CD4-positive, alpha-beta T cell treated with Interleukin-4 for 1 hour (primary cell): ENCODE data around the gene KLK15.

ENCODE experiments used
- DNase-seq, 2 donors: peaks; one replicate each; pipeline ENCODE4 v3.0.0-alpha.2; 2020 to 2022

KLK15 gene

GRCh38 chr19:50833117-50833801 is at the start of gene KLK15:
KLK15 (minus strand) TSS chr19:50833574; CDS start chr19:50831492, 2,082 bp downstream.
- DNase-seq: no peak

- DNase-seq: no peak
Measured at GRCh38 chr19:50882188-50882587, 48.8 kb upstream of the KLK15 start.

GRCh38 chr19:50880241-50880640 is 46.9 kb upstream of the KLK15 start:
- DNase-seq: no peak

- DNase-seq: no peak
Measured at GRCh38 chr19:50878851-50879250, 45.5 kb upstream of the KLK15 start.

- DNase-seq: no peak
Measured at GRCh38 chr19:50877338-50877737, 44.0 kb upstream of the KLK15 start.

- DNase-seq: no peak
Measured at GRCh38 chr19:50876456-50876855, 43.1 kb upstream of the KLK15 start.

GRCh38 chr19:50875795-50876422 is 42.5 kb upstream of the KLK15 start:
- DNase-seq: no peak

GRCh38 chr19:50874211-50874610 is 40.8 kb upstream of the KLK15 start:
- DNase-seq: no peak

GRCh38 chr19:50873056-50873455 is 39.7 kb upstream of the KLK15 start, which contains the start of gene KLK2:
KLK2 (plus strand) TSS chr19:50873439; CDS start chr19:50873474, 35 bp downstream.
- no peak for DNase-seq

GRCh38 chr19:50870417-50871089 is 37.2 kb upstream of the KLK15 start:
- DNase-seq: no peak

- DNase-seq: no peak
Measured at GRCh38 chr19:50869479-50869878, 36.1 kb upstream of the KLK15 start.

GRCh38 chr19:50861496-50862286 is 28.3 kb upstream of the KLK15 start:
- no peak for DNase-seq

GRCh38 chr19:50861010-50861409 is 27.6 kb upstream of the KLK15 start:
- no peak for DNase-seq

- DNase-seq: no peak
Measured at GRCh38 chr19:50859849-50860248, 26.5 kb upstream of the KLK15 start.

GRCh38 chr19:50858886-50859285 is 25.5 kb upstream of the KLK15 start:
- no peak for DNase-seq

GRCh38 chr19:50857366-50857765 is 24.0 kb upstream of the KLK15 start:
- no peak for DNase-seq

- DNase-seq: no peak
Measured at GRCh38 chr19:50854636-50855410, 21.4 kb upstream of the KLK15 start, which contains the start of gene KLK3. KLK3 (plus strand) TSS chr19:50854915; CDS start chr19:50854956, 41 bp downstream.

GRCh38 chr19:50851620-50852019 is 18.2 kb upstream of the KLK15 start:
- no peak for DNase-seq

- no peak for DNase-seq
Measured at GRCh38 chr19:50850738-50851137, 17.4 kb upstream of the KLK15 start.

GRCh38 chr19:50844296-50844935 is 11.0 kb upstream of the KLK15 start:
- DNase-seq: no peak

GRCh38 chr19:50843701-50844221 is 10.4 kb upstream of the KLK15 start:
- DNase-seq: no peak
